Activated CD4-positive, alpha-beta T cell treated with anti-CD3 and anti-CD28 coated beads for 36 hours (primary cell): ENCODE results near the gene CSRNP2. TPM values are rescaled to one million over a fixed set of nuclear protein-coding genes. Genes with fewer than 3 reads are reported as not detected.
A peak's percentile ranks its signal among the peaks of the same experiment; 100 is the strongest.

Experiments
- ATAC-seq: fragments of 200-7000 bp; cut with Tn5 transposase; one replicate; pipeline ENCODE4 v1.10.0; 2021; ENCODE audit warnings: mild to moderate bottlenecking, moderate library complexity
- CTCF ChIA-PET: fragments of 350-600 bp; sonication (Branson Sonifier 250); formaldehyde crosslinking; loops from one replicate; lab custom pipeline; 2021; ENCODE audit warnings: antibody characterized with exemption; lab: Charles Lee
- POLR2A ChIA-PET: fragments of 350-600 bp; sonication (Branson Sonifier 250); formaldehyde crosslinking; loops from one replicate; lab custom pipeline; 2021; ENCODE audit warnings: antibody characterized with exemption, inconsistent platforms; lab: Charles Lee
- DNase-seq: peaks from one replicate; pipeline ENCODE4 v3.0.0-alpha.2; 2020
- H3K27ac Mint-ChIP-seq: one replicate; pipeline ENCODE4 v1.8.0; 2021; ENCODE audit warnings: mixed read lengths
- H3K27me3 Mint-ChIP-seq: one replicate; pipeline ENCODE4 v1.8.0; 2021; ENCODE audit warnings: mixed read lengths
- H3K36me3 Mint-ChIP-seq: one replicate; pipeline ENCODE4 v1.8.0; 2021; ENCODE audit warnings: low read depth, mixed read lengths
- H3K4me1 Mint-ChIP-seq: one replicate; pipeline ENCODE4 v1.8.0; 2021; ENCODE audit warnings: mixed read lengths
- H3K4me3 Mint-ChIP-seq: one replicate; pipeline ENCODE4 v1.8.0; 2021; ENCODE audit warnings: mild to moderate bottlenecking, moderate library complexity, mixed read lengths
- H3K9me3 Mint-ChIP-seq: one replicate; pipeline ENCODE4 v1.8.0; 2021; ENCODE audit warnings: low read depth, mixed read lengths
- intact Hi-C, 2 experiments: fragments of 100-400 bp; cut with DNase I in 1 of 2; cut with micrococcal nuclease in 1 of 2; formaldehyde crosslinking; loops; one replicate each; pipeline versions ENCODE4 v1.14.2 to v1.15.1; 2022 to 2024; cut with DNase I, micrococcal nuclease
- total RNA-seq, 2 experiments: library from RNA; stranded (reverse); gene quantifications; one replicate each; pipeline ENCODE4 v1.2.3, GENCODE V29; 2021

CSRNP2 gene
- total RNA-seq, 2 experiments from 2014 or later = 12.8 to 13.6 TPM

DNA sequence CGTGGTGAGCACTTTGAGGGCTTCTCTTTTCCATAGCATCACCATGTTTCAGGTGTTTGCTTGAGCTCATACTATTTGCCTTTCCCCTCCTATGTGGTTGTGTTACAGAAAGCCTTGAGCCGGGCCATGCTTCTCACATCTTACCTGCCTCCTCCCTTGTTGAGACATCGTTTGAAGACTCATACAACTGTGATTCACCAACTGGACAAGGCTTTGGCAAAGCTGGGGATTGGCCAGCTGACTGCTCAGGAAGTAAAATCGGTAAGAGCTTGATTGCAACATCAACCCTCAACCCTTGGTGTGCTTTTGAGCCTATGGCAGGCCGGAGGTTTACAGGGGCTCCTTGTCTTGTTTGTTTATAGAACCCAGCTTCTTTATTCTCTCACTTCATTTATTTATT lies 27.2 kb downstream of the CSRNP2 start:
- no peak overlapping the region for H3K4me3 Mint-ChIP-seq
- H3K27ac Mint-ChIP-seq = no peak overlapping the region
- DNase-seq (no peak), ATAC-seq (no peak)
- no peaks in the 10 kb centered on the region for H3K27me3 Mint-ChIP-seq
- H3K4me1 Mint-ChIP-seq = peaks cover 7% of the 10 kb centered on the region
- ChIA-PET CTCF (interaction anchor here (0.6 to 1.7 kb wide), 2 partner anchors 285 to 295 kb away, joined by 3 to 5 read pairs; no protein-coding TSS in a partner anchor), POLR2A (no interaction called here)
- intact Hi-C loops = no loop called here
- peaks cover 53% of the 10 kb centered on the region for H3K36me3 Mint-ChIP-seq
- H3K9me3 Mint-ChIP-seq = no peaks in the 10 kb centered on the region

DNA sequence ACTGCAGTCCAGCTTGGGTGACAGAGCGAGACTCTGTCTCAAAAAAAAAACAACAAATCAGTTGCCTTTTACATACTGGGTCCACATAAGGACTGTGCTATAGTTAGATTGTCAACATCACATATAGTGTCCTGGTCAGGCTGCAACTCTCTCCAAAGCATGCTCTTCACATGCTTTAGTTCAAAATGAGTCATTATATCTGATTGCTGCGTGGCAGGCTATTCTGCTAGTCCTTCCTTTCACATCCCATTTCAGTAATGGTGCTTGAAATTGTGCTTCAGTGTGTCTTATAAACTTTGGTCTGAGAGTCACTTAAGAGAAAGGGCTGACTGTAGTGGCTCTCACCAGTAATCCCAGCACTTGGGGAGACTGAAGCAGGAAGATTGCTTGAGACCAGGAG lies 28.3 kb downstream of the CSRNP2 start:
- no peak overlapping the region for H3K27ac Mint-ChIP-seq
- peaks cover 7% of the 10 kb centered on the region for H3K4me1 Mint-ChIP-seq
- peaks cover 52% of the 10 kb centered on the region for H3K36me3 Mint-ChIP-seq
- no peak overlapping the region for H3K4me3 Mint-ChIP-seq
- ChIA-PET POLR2A (no interaction called here), CTCF (no interaction called here)
- ATAC-seq (no peak), DNase-seq (no peak)
- intact Hi-C loops = no loop called here
- H3K27me3 Mint-ChIP-seq = no peaks in the 10 kb centered on the region
- H3K9me3 Mint-ChIP-seq = no peaks in the 10 kb centered on the region

DNA sequence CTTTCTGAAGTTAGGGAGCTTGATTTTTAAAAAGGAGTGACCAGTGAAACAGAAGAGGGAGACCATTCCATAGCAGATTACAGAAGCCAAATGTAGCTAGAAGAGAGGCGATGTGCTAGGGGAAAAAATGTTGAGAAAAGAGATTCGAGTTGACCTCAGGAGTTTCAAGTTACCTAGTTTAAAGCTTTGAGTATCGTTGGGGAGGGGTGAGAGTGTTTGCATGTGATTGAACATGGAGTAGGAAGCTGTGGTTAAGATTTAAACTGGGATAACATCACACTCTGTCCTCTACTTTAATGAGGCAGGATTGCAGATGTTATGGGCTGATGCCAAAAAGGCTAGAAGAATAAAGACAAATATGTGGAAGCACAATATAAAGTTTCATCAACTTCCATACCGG lies 31.6 kb downstream of the CSRNP2 start:
- Mint-ChIP-seq H3K27me3 (no peaks in the 10 kb centered on the region), H3K27ac (peak overlapping the region; percentile 60), H3K4me3 (no peak overlapping the region), H3K9me3 (no peaks in the 10 kb centered on the region), H3K36me3 (peaks cover 42% of the 10 kb centered on the region), H3K4me1 (peaks cover 23% of the 10 kb centered on the region)
- ATAC-seq = no peak
- intact Hi-C loops = no loop called here
- no peak for DNase-seq
- CTCF ChIA-PET = interaction anchor here (0.7 to 1.7 kb wide), 3 partner anchors 75 to 289 kb away, joined by 3 to 5 read pairs (median 3); no protein-coding TSS in a partner anchor
- POLR2A ChIA-PET = interaction anchor here (0.7 kb wide), 3 partner anchors 32 to 863 kb away, joined by 3 to 7 read pairs (median 4); no protein-coding TSS in a partner anchor

DNA sequence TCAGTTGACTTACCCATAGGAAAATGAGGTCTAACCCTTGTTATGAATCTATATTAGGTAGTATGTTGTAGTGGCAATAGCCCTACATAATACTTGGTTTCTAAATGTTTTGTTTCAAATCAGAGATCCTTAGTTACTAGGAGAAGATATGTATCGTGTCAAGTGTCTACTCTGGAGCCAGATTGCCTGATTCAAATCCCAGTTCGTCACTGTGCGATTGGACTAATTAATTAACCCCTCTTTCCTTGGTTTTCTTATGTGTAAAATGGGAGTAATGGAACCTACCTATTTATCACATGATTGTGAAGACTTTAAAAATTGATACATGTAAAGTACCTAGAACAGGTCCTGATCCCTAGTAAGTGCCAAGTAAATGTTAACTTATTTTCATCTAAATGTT lies 33.9 kb downstream of the CSRNP2 start:
- intact Hi-C loops = loop anchor here (2.0 to 5.0 kb wide), 3 partner anchors 189 to 222 kb away; partner anchors contain the start of gene DAZAP2 (in 1 of the 2)
- H3K9me3 Mint-ChIP-seq = no peaks in the 10 kb centered on the region

DNA sequence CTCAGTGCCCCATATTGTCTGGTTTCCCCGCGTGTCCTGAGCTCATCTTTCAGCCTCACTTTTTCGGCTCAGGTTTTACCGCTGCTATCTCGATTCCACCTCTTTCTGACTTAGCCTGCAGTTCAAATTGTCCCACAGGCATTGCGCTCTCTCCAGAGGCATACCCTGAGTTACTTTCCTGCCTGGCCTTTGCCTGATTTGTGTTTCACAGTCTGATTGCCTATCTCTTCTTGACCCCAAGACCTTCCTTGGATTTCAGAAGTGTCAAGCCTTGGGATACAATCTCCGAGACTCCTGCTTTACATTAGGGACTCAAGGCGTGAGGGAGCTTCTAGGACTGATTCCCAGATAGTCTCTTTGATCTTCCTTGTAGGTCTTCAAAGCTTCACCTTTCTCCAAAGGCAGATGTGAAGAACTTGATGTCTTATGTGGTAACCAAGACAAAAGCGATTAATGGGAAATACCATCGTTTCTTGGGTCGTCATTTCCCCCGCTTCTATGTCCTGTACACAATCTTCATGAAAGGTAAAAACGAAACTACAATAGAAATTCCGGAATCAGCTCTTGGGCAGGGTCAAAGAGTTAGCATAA lies 34.6 kb downstream of the CSRNP2 start:
- no peaks in the 10 kb centered on the region for H3K27me3 Mint-ChIP-seq
- ChIA-PET CTCF (interaction anchor here (0.6 to 1.6 kb wide), 7 partner anchors 8 to 302 kb away, joined by 3 to 5 read pairs (median 3); no protein-coding TSS in a partner anchor), POLR2A (interaction anchor here (0.7 kb wide), 2 partner anchors 22 to 24 kb away, joined by 3 to 4 read pairs; no protein-coding TSS in a partner anchor)
- H3K27ac Mint-ChIP-seq = peak overlapping the region; percentile 92
- H3K9me3 Mint-ChIP-seq = no peaks in the 10 kb centered on the region
- H3K4me3 Mint-ChIP-seq = peak overlapping the region; percentile 92
- H3K4me1 Mint-ChIP-seq = peaks cover 23% of the 10 kb centered on the region
- intact Hi-C loops = loop anchor here (1.0 to 5.0 kb wide), 8 partner anchors 23 to 293 kb away; partner anchors contain the start of genes CSRNP2 (in 2 of the 2) and DAZAP2 (in 2 of the 2)
- ATAC-seq (no peak), DNase-seq (no peak)
- peaks cover 27% of the 10 kb centered on the region for H3K36me3 Mint-ChIP-seq

More for the DNA sequence above, 33.9 kb downstream of the CSRNP2 start:
- POLR2A ChIA-PET = interaction anchor here (0.6 kb wide), 1 partner anchor 193 kb away, joined by 3 read pairs; no protein-coding TSS in a partner anchor
- ATAC-seq (no peak), DNase-seq (no peak)
- Mint-ChIP-seq H3K27ac (peak overlapping the region; percentile 92), H3K36me3 (peaks cover 34% of the 10 kb centered on the region), H3K4me3 (peak overlapping the region; percentile 92), H3K4me1 (peaks cover 23% of the 10 kb centered on the region), H3K27me3 (no peaks in the 10 kb centered on the region)
- CTCF ChIA-PET = interaction anchor here (1.0 to 1.4 kb wide), 3 partner anchors 21 to 292 kb away, joined by 3 to 4 read pairs (median 3); no protein-coding TSS in a partner anchor

DNA sequence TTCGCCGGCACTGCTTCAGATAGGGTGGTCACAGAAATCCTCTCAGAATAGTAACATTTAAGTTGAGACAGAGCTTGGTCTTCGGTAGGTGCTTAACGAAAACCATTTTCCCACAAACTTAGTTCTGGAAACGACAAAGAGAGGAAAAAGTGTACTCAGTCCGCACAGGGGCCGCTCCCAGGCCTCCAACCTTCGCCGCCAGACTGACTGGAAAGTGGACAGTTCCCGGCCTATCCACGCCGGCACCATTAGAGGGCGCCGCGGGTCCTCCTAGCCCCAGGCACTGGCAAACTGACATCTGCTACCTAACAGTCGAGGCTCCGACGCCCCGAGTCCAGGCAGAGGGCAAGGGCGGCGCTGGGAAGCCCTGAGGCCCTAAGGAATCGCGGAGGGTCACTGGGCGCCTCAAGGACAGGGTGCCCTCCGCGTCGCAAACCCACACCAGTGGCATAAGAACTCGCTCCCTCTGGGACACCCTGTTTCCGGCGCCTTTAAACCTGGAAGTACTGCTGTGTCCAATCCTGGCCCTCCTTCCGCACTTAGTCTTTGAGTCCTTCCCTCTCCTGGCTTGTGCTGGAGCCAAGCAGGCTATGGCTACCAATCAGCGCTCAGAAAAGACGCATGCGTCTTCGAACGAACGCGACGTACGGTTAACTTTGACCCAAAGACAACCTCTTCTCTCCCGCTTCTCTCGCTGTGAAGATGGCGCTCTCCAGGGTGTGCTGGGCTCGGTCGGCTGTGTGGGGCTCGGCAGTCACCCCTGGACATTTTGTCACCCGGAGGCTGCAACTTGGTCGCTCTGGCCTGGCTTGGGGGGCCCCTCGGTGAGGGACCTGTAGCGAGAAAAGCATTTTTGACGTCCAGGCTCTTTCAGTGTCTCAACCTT lies 35.5 kb downstream of the CSRNP2 start, which contains the start of gene LETMD1:
LETMD1 (plus strand) TSS at position 673 of the 886 bp plus-strand sequence; CDS start at position 703, 30 bp downstream.
- Mint-ChIP-seq H3K27ac (peak within 1 kb of the TSS; percentile 92), H3K4me3 (peak within 1 kb of the TSS; percentile 92), H3K4me1 (peaks cover 23% of the 10 kb centered on the region), H3K9me3 (no peaks in the 10 kb centered on the region), H3K27me3 (no peaks in the 10 kb centered on the region), H3K36me3 (peaks cover 22% of the 10 kb centered on the region)
- DNase-seq = peak; percentile 94
- peak; percentile 98 for ATAC-seq
- ChIA-PET CTCF (interaction anchor here (0.7 to 5.0 kb wide), 7 partner anchors 9 to 773 kb away, joined by 3 to 14 read pairs (median 4); no protein-coding TSS in a partner anchor), POLR2A (interaction anchor here (0.7 kb wide), 1 partner anchor 21 kb away, joined by 4 read pairs; no protein-coding TSS in a partner anchor)
- intact Hi-C loops = loop anchor here (1.0 to 5.0 kb wide), 12 partner anchors 22 to 293 kb away; partner anchors contain the start of genes CSRNP2 (in 2 of the 2), DAZAP2 (in 2 of the 2), ATF1 (in 1 of the 2) and POU6F1 (in 1 of the 2)

DNA sequence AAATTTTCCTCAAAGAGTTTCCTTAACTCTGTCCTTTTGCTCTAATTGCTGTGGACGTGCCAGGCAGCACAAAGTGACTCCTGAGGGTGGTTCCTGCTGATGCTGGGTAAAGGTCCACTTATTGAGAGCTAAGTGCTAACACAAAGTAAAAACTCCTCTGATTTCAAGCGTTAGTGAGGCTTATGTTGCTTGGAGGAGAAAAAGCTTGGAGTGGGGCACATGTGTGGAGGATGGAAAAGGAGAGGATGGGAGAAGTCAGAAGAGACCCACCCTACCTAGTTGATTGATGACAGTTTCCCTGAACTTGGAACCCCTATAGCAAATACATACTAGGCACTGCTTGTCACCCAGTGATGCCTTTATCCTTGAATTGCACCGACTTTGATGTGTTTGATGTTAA lies 47.1 kb downstream of the CSRNP2 start:
- H3K4me1 Mint-ChIP-seq = peaks cover 9% of the 10 kb centered on the region
- DNase-seq (no peak), ATAC-seq (no peak)
- H3K4me3 Mint-ChIP-seq = no peak overlapping the region
- no peaks in the 10 kb centered on the region for H3K27me3 Mint-ChIP-seq
- POLR2A ChIA-PET = no interaction called here
- CTCF ChIA-PET = no interaction called here
- H3K36me3 Mint-ChIP-seq = no peaks in the 10 kb centered on the region
- intact Hi-C loops = no loop called here
- no peak overlapping the region for H3K27ac Mint-ChIP-seq
- no peaks in the 10 kb centered on the region for H3K9me3 Mint-ChIP-seq

DNA sequence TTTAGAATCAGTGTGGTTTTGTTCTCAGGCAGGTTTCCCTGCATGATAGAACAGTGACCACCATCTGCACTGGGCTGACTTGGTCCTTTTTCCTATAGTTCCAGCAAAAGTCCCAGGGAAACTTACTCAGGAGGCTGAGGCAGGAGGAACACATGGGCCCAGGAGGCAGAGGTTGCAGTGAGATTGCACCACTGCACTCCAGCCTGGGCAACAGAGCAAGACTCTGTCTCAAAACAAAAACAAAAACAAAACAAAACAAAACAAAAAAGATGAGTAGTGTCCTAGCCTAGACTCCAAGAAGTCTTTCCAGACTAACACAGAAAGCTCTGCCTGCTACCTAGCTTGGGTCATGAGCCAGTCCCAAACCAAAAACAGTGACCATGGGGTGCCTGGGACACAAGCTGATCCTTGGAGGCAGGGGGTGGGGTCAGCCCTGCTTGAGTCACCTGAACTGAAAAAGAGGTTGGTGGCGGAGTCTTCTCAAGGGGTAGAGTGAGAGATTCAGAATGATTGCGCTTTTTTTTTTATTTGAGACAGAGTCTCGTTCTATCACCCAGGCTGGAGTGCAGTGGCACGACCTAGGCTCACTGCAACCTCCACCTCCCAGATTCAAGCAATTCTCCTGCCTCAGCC lies 49.8 kb downstream of the CSRNP2 start:
- no peaks in the 10 kb centered on the region for H3K27me3 Mint-ChIP-seq
- POLR2A ChIA-PET = no interaction called here
- H3K4me1 Mint-ChIP-seq = peaks cover 9% of the 10 kb centered on the region
- DNase-seq (no peak), ATAC-seq (peak; percentile 69)
- H3K4me3 Mint-ChIP-seq = no peak overlapping the region
- no peak overlapping the region for H3K27ac Mint-ChIP-seq
- CTCF ChIA-PET = interaction anchor here (0.5 kb wide), 1 partner anchor 786 kb away, joined by 3 read pairs; no protein-coding TSS in a partner anchor
- no peaks in the 10 kb centered on the region for H3K9me3 Mint-ChIP-seq
- intact Hi-C loops = no loop called here
- no peaks in the 10 kb centered on the region for H3K36me3 Mint-ChIP-seq

DNA sequence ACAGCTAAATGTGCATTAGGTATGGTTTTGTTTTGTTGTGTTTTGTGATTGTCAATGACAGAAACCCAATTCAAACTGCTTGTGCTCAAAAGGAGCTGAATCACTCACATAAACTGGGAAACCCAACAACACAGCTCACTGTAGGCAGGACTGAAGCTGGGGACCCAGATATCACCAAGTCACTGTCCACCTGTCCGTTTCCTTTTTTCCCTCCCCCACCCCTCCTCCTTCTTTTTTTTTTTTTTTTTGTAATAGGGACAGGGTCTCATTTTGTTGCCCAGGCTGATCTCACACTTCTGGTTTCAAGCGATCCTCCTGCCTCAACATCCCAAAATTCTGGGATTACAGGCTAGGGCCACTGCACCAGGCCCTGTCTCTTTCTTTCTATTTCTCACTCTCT lies 50.3 kb downstream of the CSRNP2 start:
- no peaks in the 10 kb centered on the region for H3K9me3 Mint-ChIP-seq
- no peaks in the 10 kb centered on the region for H3K27me3 Mint-ChIP-seq
- ATAC-seq = no peak
- POLR2A ChIA-PET = no interaction called here
- no peak overlapping the region for H3K4me3 Mint-ChIP-seq
- CTCF ChIA-PET = interaction anchor here (0.5 to 1.1 kb wide), 4 partner anchors 12 to 786 kb away, joined by 3 read pairs; no protein-coding TSS in a partner anchor
- no peak overlapping the region for H3K27ac Mint-ChIP-seq
- H3K4me1 Mint-ChIP-seq = peaks cover 7% of the 10 kb centered on the region
- no peaks in the 10 kb centered on the region for H3K36me3 Mint-ChIP-seq
- DNase-seq = no peak
- intact Hi-C loops = no loop called here

DNA sequence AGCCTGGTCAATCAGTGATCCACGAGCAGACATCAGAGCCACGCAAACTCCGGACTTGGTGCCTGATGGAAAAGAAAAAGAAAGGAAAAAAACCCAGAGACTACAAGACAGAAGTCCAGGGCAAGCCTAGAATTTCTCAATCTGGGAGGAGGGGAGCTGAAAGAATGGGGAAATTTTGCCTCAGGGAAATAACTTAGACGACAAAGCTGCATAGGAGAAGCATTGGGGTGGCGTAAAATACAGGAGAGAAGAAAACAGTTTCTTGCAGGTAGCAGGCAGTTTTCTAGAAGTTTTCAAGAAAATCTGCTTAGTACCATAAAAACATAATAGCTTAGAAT lies 54.6 kb downstream of the CSRNP2 start:
- no peaks in the 10 kb centered on the region for H3K27me3 Mint-ChIP-seq
- no peak overlapping the region for H3K4me3 Mint-ChIP-seq
- no peak for ATAC-seq
- H3K36me3 Mint-ChIP-seq = peaks cover 8% of the 10 kb centered on the region
- ChIA-PET POLR2A (no interaction called here), CTCF (interaction anchor here (0.7 to 4.7 kb wide), 8 partner anchors 19 to 343 kb away, joined by 3 to 41 read pairs (median 3); no protein-coding TSS in a partner anchor)
- intact Hi-C loops = loop anchor here in 1 of 2 experiments (5.0 to 10.0 kb wide), 3 partner anchors 496 to 804 kb away; partner anchors contain the start of gene DIP2B
- DNase-seq = no peak
- H3K9me3 Mint-ChIP-seq = no peaks in the 10 kb centered on the region
- H3K27ac Mint-ChIP-seq = no peak overlapping the region
- H3K4me1 Mint-ChIP-seq = peaks cover 36% of the 10 kb centered on the region
